Measurements from ENCODE around the gene INTS12. TPM values are rescaled to one million over a fixed set of nuclear protein-coding genes. Genes with fewer than 3 reads are reported as not detected.

INTS12 gene
- total RNA-seq, 2 donors from 2014 or later, result 18.0 to 19.7 TPM

GRCh38 chr4:105637408-105638176, 70.9 kb downstream of the INTS12 start:
- ATAC-seq (peak; percentile 76 to 79), DNase-seq (peak; percentile 78)
- intact Hi-C loops (cut with DNase I), result no loop called here

GRCh38 chr4:105634402-105635080, 73.9 kb downstream of the INTS12 start:
- no peak for DNase-seq
- ATAC-seq, result no peak
- intact Hi-C loops (cut with DNase I), result no loop called here

- DNase-seq (no peak), ATAC-seq (no peak)
- intact Hi-C loops (cut with DNase I), result no loop called here
These were observed 75.2 kb downstream of the INTS12 start for GRCh38 chr4:105633241-105633640.

Other genes starting within 250 kb of the INTS12 start
- 100 to 1,000 TPM in 1 of 2 donors, 10 to 100 TPM in 1; 77.4 to 102 TPM for gene PPA2, start 234.6 kb downstream of the INTS12 start, total RNA-seq
- gene ARHGEF38, start 156.1 kb downstream of the INTS12 start, total RNA-seq, result not detected
- gene GSTCD, start 95 bp upstream of the INTS12 start, total RNA-seq, result 1 to 10 TPM; 5.0 to 5.4 TPM
- gene NPNT, start 186.8 kb upstream of the INTS12 start, total RNA-seq, result 1 to 10 TPM; 3.9 to 4.7 TPM

Measured in left cardiac atrium (tissue), 4 donors.